VCaP (cell line): ENCODE results near the gene TMC8.

ENCODE experiments used
- H3K27ac ChIP-seq: fragments of 450-650 bp; 2 replicates; pipeline ENCODE4 v1.5.1; 2017
- CTCF ChIP-seq: fragments of 450-650 bp; conservative IDR thresholded peaks from 2 replicates; pipeline ENCODE4 v1.5.1; 2017; ENCODE audit warnings: mild to moderate bottlenecking, moderate library complexity

The TMC8 gene

DNA sequence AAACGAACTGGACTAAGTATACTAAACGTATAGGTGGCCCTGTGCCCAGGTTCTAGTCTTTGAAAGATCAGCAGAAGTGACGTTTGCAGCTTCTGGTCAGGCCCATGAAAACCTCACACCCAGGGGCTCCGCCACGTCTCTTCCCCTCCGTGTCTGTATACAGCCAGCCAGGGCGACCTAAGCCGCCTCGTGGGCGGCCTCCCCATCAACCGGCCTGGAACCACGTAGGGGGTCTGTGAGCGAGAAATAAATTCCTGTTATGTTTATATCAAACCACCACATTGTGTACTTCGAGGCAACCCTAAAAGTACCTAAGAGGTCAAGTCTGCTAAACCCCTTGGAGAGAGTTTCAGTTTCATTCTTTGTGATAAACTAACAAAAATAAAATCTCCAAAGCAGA is 49.5 kb downstream of the TMC8 start:
- peak overlapping the region; percentile 96; the same call in 1 of the 2 replicates for H3K27ac ChIP-seq
- no peak for TF ChIP-seq CTCF

GRCh38 chr17:78180508-78180907 is 49.9 kb downstream of the TMC8 start:
- H3K27ac ChIP-seq, result peak overlapping the region; percentile 96; the same call in 1 of the 2 replicates
- no peak for TF ChIP-seq CTCF

GRCh38 chr17:78182504-78182903 is 51.9 kb downstream of the TMC8 start:
- peak overlapping the region; percentile 96 for H3K27ac ChIP-seq
- no peak for TF ChIP-seq CTCF

DNA sequence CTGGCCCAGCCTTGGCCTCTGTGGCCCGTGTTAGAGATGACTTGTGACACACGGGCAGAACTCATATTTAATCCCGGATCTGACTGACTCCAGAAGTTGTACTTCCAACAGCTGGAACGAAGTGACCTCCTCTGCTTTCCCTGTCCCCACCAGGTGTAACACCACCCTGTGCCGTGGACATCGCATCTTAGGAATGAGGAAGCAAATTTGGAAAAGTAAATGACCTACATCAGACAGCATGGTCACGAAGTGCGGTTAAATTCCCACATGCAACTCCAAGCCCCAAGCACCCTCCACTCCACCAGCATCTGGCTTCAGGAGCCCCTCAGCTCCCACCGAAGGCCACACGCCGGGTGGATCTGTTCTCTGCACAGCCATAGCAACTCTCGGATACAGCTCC is 53.3 kb downstream of the TMC8 start:
- no peak for TF ChIP-seq CTCF
- peak overlapping the region; percentile 96 for H3K27ac ChIP-seq

DNA sequence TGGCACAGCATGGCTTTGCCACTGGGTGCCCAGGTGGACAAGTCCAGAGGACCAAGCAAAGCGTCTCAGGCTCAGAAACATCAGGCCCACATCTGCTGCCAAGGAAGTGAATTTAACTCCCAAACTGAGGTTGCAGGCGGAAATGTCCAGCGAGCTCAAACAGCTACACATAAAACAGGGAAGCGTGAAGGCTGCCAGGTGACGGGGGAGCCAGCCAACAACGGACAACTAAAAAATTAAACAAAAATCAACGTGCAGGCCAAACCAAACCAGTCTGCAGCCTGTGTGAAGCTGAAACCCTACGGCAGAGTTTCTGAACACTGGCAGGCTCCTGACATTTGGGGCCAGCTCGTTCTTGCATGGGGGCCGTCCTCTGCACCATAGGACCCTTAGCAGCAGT is 53.8 kb downstream of the TMC8 start:
- no peak for TF ChIP-seq CTCF
- H3K27ac ChIP-seq, result peak overlapping the region; percentile 96

- TF ChIP-seq CTCF, result no peak
- H3K27ac ChIP-seq, result peak overlapping the region; percentile 96
Measured at GRCh38 chr17:78184868-78185267, 54.3 kb downstream of the TMC8 start.

- H3K27ac ChIP-seq, result peak overlapping the region; percentile 96
- TF ChIP-seq CTCF, result no peak
Measured at GRCh38 chr17:78185981-78186691, 55.6 kb downstream of the TMC8 start.
